ENCODE results near the gene NSMCE1.

DNA sequence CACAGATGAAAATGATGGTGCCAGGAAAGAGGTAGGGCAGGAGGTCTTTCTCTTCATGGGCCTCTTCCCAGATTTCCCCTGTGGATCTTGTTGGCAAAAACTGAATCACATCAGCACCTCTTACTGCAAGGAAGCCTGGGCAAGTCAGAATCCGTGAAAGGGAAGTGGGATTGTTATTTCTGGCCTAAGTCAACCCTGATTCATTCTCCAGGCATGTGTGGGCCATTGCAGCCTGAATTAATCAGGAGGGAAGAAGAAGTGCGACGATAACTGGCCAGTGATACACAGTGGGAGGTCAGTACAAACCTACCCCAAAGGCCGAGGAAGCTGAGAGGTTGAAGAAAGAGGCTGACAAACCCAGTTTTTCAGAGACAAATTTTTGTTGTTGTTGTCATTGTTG lies 17.9 kb upstream of the NSMCE1 start:
- TF ChIP-seq, protein P1, sequence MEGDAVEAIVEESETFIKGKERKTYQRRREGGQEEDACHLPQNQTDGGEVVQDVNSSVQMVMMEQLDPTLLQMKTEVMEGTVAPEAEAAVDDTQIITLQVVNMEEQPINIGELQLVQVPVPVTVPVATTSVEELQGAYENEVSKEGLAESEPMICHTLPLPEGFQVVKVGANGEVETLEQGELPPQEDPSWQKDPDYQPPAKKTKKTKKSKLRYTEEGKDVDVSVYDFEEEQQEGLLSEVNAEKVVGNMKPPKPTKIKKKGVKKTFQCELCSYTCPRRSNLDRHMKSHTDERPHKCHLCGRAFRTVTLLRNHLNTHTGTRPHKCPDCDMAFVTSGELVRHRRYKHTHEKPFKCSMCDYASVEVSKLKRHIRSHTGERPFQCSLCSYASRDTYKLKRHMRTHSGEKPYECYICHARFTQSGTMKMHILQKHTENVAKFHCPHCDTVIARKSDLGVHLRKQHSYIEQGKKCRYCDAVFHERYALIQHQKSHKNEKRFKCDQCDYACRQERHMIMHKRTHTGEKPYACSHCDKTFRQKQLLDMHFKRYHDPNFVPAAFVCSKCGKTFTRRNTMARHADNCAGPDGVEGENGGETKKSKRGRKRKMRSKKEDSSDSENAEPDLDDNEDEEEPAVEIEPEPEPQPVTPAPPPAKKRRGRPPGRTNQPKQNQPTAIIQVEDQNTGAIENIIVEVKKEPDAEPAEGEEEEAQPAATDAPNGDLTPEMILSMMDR (IDR thresholded peaks at IDR 0.05): no peak
- TF ChIP-seq POLR2AphosphoS5 (IDR thresholded peaks at IDR 0.05) (no peak), EP300 (IDR thresholded peaks at IDR 0.05; ENCODE audit: low read depth) (no peak)

Data from transverse colon (tissue), 4 donors.